HCT116 (cell line): ENCODE results near the gene DUSP18. TPM values are rescaled to one million over a fixed set of nuclear protein-coding genes. Genes with fewer than 3 reads are reported as not detected.
A peak's percentile ranks its signal among the peaks of the same experiment; 100 is the strongest.

ENCODE experiments used
- ATAC-seq: fragments of 200-7000 bp; cut with Tn5 transposase; 2 replicates; pipeline ENCODE4 v1.9.1; 2020; ENCODE audit warnings: mild to moderate bottlenecking, moderate library complexity
- BruUV-seq: library from RNA; stranded (reverse); fragments of 400-500 nt; replicated peaks from 2 replicates; lab custom pipeline; 2021; lab: Mats Ljungman, UMichigan
- CTCF ChIA-PET: fragments of 300-600 bp; sonication (Branson Sonifier 250); formaldehyde crosslinking; loops from one replicate; lab custom pipeline; 2021; ENCODE audit warnings: antibody characterized with exemption; lab: Charles Lee
- POLR2A ChIA-PET: fragments of 300-600, 350-600 bp; sonication (Branson Sonifier 250); formaldehyde crosslinking; loops from one replicate; lab custom pipeline; 2021; ENCODE audit warnings: antibody characterized with exemption; lab: Charles Lee
- RAD21 ChIA-PET, 2 experiments: fragments of 300-600 bp; sonication (Branson Sonifier 250); formaldehyde crosslinking; loops; one replicate each; lab custom pipeline; 2023; ENCODE audit warnings: low total read pairs in 2 of 2; ENCODE audit not compliant: uncharacterized antibody in 2 of 2, unreplicated experiment in 2 of 2, low non-redundant PET in 1 of 2; lab: Charles Lee
- DNase-seq: peaks from one replicate; pipeline ENCODE4 v3.0.0-alpha.2; 2010; ENCODE audit warnings: low read depth, low spot score
- H2AFZ ChIP-seq: fragments of 200-600 bp; shearing (Covaris generic), sonication (generic); 2 replicates; pipeline ENCODE4 v1.6.1; 2017; ENCODE audit warnings: low read depth, mixed run types, mixed read lengths, antibody characterized with exemption, low read length; ENCODE audit not compliant: poor library complexity, severe bottlenecking
- H3K27ac ChIP-seq: 2 replicates; pipeline ENCODE4 v1.5.1; 2012; ENCODE audit warnings: low read depth, low read length
- H3K27me3 ChIP-seq: fragments of 200-600 bp; sonication (generic); 2 replicates; pipeline ENCODE4 v1.6.1; 2016; ENCODE audit warnings: mixed run types, low read length, mixed read lengths; ENCODE audit not compliant: insufficient read depth
- H3K36me3 ChIP-seq, 2 experiments: fragments of 200-500 bp in 1 of 2; fragments of 200-600 bp in 1 of 2; sonication (Bioruptor generic) in 1 of 2; sonication (generic) in 1 of 2; 2 replicates each; pipeline versions ENCODE4 v1.5.1 to v1.6.1; 2014 to 2016; ENCODE audit warnings: low read length in 2 of 2, inconsistent platforms in 1 of 2, mixed read lengths in 1 of 2, mixed run types in 1 of 2; ENCODE audit not compliant: insufficient read depth in 2 of 2, control insufficient read depth in 1 of 2
- H3K4me1 ChIP-seq, 2 experiments: fragments of 200-600 bp in 1 of 2; sonication (generic) in 1 of 2; 2 replicates each; pipeline versions ENCODE4 v1.5.1 to v1.6.1; 2012 to 2017; ENCODE audit warnings: low read length in 2 of 2, inconsistent platforms in 1 of 2, mild to moderate bottlenecking in 1 of 2, mixed read lengths in 1 of 2, mixed run types in 1 of 2, moderate library complexity in 1 of 2; ENCODE audit not compliant: insufficient read depth in 2 of 2, control insufficient read depth in 1 of 2
- H3K4me2 ChIP-seq: fragments of 200-600 bp; sonication (generic); 2 replicates; pipeline ENCODE4 v1.6.1; 2017; ENCODE audit warnings: mixed run types, low read length, mixed read lengths
- H3K4me3 ChIP-seq, 2 experiments: fragments of 200-600 bp in 1 of 2; sonication (generic) in 1 of 2; replicated peaks in 1 of 2; 2 replicates each; pipeline ENCODE4 v1.5.1; 2011 to 2016; ENCODE audit warnings: low read length in 2 of 2, control low read depth in 1 of 2, low read depth in 1 of 2, mild to moderate bottlenecking in 1 of 2, mixed read lengths in 1 of 2, mixed run types in 1 of 2
- H3K79me2 ChIP-seq: fragments of 200-600 bp; sonication (generic); 2 replicates; pipeline ENCODE4 v1.6.1; 2017; ENCODE audit warnings: mild to moderate bottlenecking, mixed run types, low read length, moderate library complexity, mixed read lengths; ENCODE audit not compliant: insufficient read depth
- H3K9ac ChIP-seq: fragments of 200-600 bp; sonication (generic); 2 replicates; pipeline ENCODE4 v1.6.1; 2016; ENCODE audit warnings: low read length, mixed read lengths
- H3K9me2 ChIP-seq: fragments of 200-600 bp; sonication (generic), shearing (Covaris generic); 2 replicates; pipeline ENCODE4 v1.6.1; 2017; ENCODE audit warnings: mixed run types, mild to moderate bottlenecking, moderate library complexity; ENCODE audit not compliant: insufficient read depth
- H3K9me3 ChIP-seq, 2 experiments: fragments of 200-500 bp in 1 of 2; fragments of 200-600 bp in 1 of 2; sonication (Bioruptor generic) in 1 of 2; sonication (generic) in 1 of 2; 2 replicates each; pipeline ENCODE4 v1.6.1; 2014 to 2017; ENCODE audit warnings: low read length in 2 of 2, mixed read lengths in 2 of 2, inconsistent platforms in 1 of 2, low read depth in 1 of 2, mild to moderate bottlenecking in 1 of 2, mixed run types in 1 of 2, moderate library complexity in 1 of 2; ENCODE audit not compliant: control insufficient read depth in 1 of 2, insufficient read depth in 1 of 2
- H4K20me1 ChIP-seq: fragments of 200-600 bp; sonication (generic), shearing (Covaris generic); 2 replicates; pipeline ENCODE4 v1.6.1; 2017; ENCODE audit warnings: mixed run types, mild to moderate bottlenecking, moderate library complexity; ENCODE audit not compliant: insufficient read depth
- CBX3 ChIP-seq: IDR thresholded peaks from 2 replicates; pipeline ENCODE4 v1.6.1; 2012; ENCODE audit warnings: low read depth
- EGR1 ChIP-seq: IDR thresholded peaks from 2 replicates; pipeline ENCODE4 v1.6.1; 2012; ENCODE audit warnings: low read depth
- EZH2phosphoT487 ChIP-seq: fragments of 200-600 bp; IDR thresholded peaks from 2 replicates; pipeline ENCODE4 v1.6.1; 2018; ENCODE audit warnings: antibody characterized with exemption, borderline replicate concordance
- POLR2A ChIP-seq: IDR thresholded peaks from 2 replicates; pipeline ENCODE4 v1.7.0; 2011; ENCODE audit warnings: borderline replicate concordance; ENCODE audit not compliant: insufficient read depth, insufficient read length; ENCODE audit errors: extremely low read depth
- RAD21 ChIP-seq: IDR thresholded peaks from 2 replicates; pipeline ENCODE4 v1.6.1; 2012; ENCODE audit warnings: low read depth, mild to moderate bottlenecking
- SIN3A ChIP-seq: IDR thresholded peaks from 2 replicates; pipeline ENCODE4 v1.6.1; 2012; ENCODE audit warnings: low read depth
- SP1 ChIP-seq: IDR thresholded peaks from 2 replicates; pipeline ENCODE4 v1.6.1; 2012; ENCODE audit warnings: low read depth
- SRF ChIP-seq: IDR thresholded peaks from 2 replicates; pipeline ENCODE4 v1.6.1; 2012; ENCODE audit warnings: low read depth
- YY1 ChIP-seq: IDR thresholded peaks from 2 replicates; pipeline ENCODE4 v1.6.1; 2011; ENCODE audit warnings: low read length, low read depth, moderate library complexity, mild to moderate bottlenecking; ENCODE audit not compliant: insufficient replicate concordance; ENCODE audit errors: extremely low read depth
- intact Hi-C: fragments of 100-400 bp; cut with micrococcal nuclease; formaldehyde crosslinking; loops from 2 replicates; pipeline ENCODE4 v1.10.0; 2022
- total RNA-seq: library from RNA; stranded (reverse); gene quantifications from one replicate; pipeline ENCODE4 v1.2.1, GENCODE V29; 2021; ENCODE audit not compliant: unreplicated experiment
- TF ChIP-seq, protein P1 (sequence below): IDR thresholded peaks from 2 replicates; pipeline ENCODE4 v1.6.1; 2012
- TF ChIP-seq, protein P2 (sequence below): IDR thresholded peaks from 2 replicates; pipeline ENCODE4 v1.6.1; 2012
- TF ChIP-seq, protein P3 (sequence below), 3 experiments: fragments of 200-600 bp in 1 of 3; sonication (generic) in 1 of 3; IDR thresholded peaks in 2 of 3; conservative IDR thresholded peaks in 1 of 3; 2 replicates each; pipeline ENCODE4 v1.5.1; 2012 to 2017; ENCODE audit warnings: low read depth in 2 of 3, low read length in 2 of 3, antibody characterized with exemption in 1 of 3, borderline replicate concordance in 1 of 3, control low read depth in 1 of 3, mild to moderate bottlenecking in 1 of 3, mixed read lengths in 1 of 3, mixed run types in 1 of 3, moderate library complexity in 1 of 3; ENCODE audit not compliant: insufficient read depth in 1 of 3

The DUSP18 gene
- total RNA-seq, 1 experiment from 2014 or later, result 9.7 TPM

DNA sequence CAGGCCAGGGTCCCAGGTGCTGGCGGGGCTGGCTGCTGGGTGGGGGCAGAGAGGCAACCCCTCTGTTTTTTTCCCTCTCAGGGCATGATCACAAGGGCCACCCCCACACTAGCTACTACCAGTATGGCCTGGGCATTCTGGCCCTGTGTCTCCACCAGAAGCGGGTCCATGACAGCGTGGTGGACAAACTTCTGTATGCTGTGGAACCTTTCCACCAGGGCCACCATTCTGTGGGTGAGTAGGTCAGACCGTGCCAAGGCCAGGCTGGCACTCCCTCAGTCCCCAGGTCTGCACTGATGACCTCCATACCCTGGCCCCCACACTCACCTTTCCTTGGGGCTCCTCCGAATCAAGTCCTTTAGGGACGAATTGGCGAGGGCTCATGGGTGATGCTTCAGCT is 53.4 kb downstream of the DUSP18 start:
- ATAC-seq (no peak), DNase-seq (no peak)
- no peaks in the 10 kb centered on the region for H3K36me3 ChIP-seq
- H3K79me2 ChIP-seq, result no peaks in the 10 kb centered on the region
- ChIA-PET POLR2A (no interaction called here), RAD21 (no interaction called here), CTCF (interaction anchor here (0.8 to 1.6 kb wide), 2 partner anchors 8 to 20 kb away, joined by 3 to 5 read pairs; no protein-coding TSS in a partner anchor)
- no TSS peak for BruUV-seq
- no peak overlapping the region for H3K27ac ChIP-seq
- H4K20me1 ChIP-seq, result no peaks in the 10 kb centered on the region
- H3K27me3 ChIP-seq, result no peaks in the 10 kb centered on the region
- no peaks in the 10 kb centered on the region for H3K9me3 ChIP-seq
- H3K4me2 ChIP-seq, result no peak overlapping the region
- intact Hi-C loops, result no loop called here
- TF ChIP-seq, protein P1, sequence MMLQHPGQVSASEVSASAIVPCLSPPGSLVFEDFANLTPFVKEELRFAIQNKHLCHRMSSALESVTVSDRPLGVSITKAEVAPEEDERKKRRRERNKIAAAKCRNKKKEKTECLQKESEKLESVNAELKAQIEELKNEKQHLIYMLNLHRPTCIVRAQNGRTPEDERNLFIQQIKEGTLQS, result no peak
- no peak for TF ChIP-seq YY1
- TF ChIP-seq SIN3A, result no peak
- TF ChIP-seq, protein P2, sequence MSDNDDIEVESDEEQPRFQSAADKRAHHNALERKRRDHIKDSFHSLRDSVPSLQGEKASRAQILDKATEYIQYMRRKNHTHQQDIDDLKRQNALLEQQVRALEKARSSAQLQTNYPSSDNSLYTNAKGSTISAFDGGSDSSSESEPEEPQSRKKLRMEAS, result no peak
- no peak for TF ChIP-seq SRF
- no peak for TF ChIP-seq RAD21
- TF ChIP-seq CBX3, result no peak
- TF ChIP-seq EZH2phosphoT487, result no peak
- no peak for TF ChIP-seq EGR1
- TF ChIP-seq SP1, result no peak
- peaks cover 6 to 8% of the 10 kb centered on the region in 2 experiments for H3K4me1 ChIP-seq
- H2AFZ ChIP-seq, result no peak overlapping the region
- no peak overlapping the region for H3K4me3 ChIP-seq
- no peaks in the 10 kb centered on the region for H3K9me2 ChIP-seq
- H3K9ac ChIP-seq, result no peak overlapping the region

DNA sequence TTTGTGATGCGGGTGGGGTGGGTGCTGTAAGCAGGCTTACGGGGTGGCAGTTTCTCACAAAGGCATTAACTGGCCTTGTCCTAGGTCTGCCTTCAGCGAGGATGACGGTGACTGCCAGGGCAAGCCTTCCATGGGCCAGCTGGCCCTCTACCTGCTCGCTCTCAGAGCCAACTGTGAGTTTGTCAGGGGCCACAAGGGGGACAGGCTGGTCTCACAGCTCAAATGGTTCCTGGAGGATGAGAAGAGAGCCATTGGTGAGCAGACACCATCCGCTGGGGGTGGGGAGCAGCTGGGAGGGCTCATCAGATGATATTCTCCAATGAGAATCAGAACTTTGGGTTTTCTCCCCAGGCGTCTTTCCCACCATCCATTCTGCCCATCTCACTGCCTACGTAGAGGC is 54.9 kb downstream of the DUSP18 start:
- Histone ChIP-seq H3K9me2 (no peaks in the 10 kb centered on the region), H3K27me3 (no peaks in the 10 kb centered on the region), H3K4me2 (no peak overlapping the region), H3K9ac (no peak overlapping the region), H3K27ac (no peak overlapping the region), H3K79me2 (no peaks in the 10 kb centered on the region), H2AFZ (no peak overlapping the region), H3K4me3 (no peak overlapping the region), H3K36me3 (no peaks in the 10 kb centered on the region), H3K9me3 (no peaks in the 10 kb centered on the region), H3K4me1 (peaks cover 14 to 22% of the 10 kb centered on the region in 2 experiments), H4K20me1 (no peaks in the 10 kb centered on the region)
- POLR2A ChIA-PET, result no interaction called here
- CTCF ChIA-PET, result interaction anchor here (1.0 to 1.3 kb wide), 2 partner anchors 11 to 142 kb away, joined by 6 read pairs; no protein-coding TSS in a partner anchor
- BruUV-seq, result no TSS peak
- DNase-seq (no peak), ATAC-seq (peak; percentile 60; the same call in 1 of the 2 replicates)
- intact Hi-C loops, result no loop called here
- RAD21 ChIA-PET, result no interaction called here
- TF ChIP-seq, protein P3, sequence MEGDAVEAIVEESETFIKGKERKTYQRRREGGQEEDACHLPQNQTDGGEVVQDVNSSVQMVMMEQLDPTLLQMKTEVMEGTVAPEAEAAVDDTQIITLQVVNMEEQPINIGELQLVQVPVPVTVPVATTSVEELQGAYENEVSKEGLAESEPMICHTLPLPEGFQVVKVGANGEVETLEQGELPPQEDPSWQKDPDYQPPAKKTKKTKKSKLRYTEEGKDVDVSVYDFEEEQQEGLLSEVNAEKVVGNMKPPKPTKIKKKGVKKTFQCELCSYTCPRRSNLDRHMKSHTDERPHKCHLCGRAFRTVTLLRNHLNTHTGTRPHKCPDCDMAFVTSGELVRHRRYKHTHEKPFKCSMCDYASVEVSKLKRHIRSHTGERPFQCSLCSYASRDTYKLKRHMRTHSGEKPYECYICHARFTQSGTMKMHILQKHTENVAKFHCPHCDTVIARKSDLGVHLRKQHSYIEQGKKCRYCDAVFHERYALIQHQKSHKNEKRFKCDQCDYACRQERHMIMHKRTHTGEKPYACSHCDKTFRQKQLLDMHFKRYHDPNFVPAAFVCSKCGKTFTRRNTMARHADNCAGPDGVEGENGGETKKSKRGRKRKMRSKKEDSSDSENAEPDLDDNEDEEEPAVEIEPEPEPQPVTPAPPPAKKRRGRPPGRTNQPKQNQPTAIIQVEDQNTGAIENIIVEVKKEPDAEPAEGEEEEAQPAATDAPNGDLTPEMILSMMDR (IDR thresholded peaks at IDR 0.05 in 2 of 3, conservative IDR thresholded peaks at IDR 0.05 in 1 of 3; ENCODE audit: borderline replicate concordance in 1 of 3, insufficient read depth in 1 of 3, low read depth in 2 of 3, low read length in 2 of 3), result peak in 1 of 3 experiments; percentile 14; a peak in 1 of 6 replicates
- no peak for TF ChIP-seq POLR2A
